WI38 (cell line): ENCODE measurements around the gene LCE1E.

ENCODE experiments used
- H3K4me3 ChIP-seq: 2 replicates; pipeline ENCODE4 v1.5.1; 2011; ENCODE audit warnings: low read depth, mild to moderate bottlenecking, control low read depth, low read length
- TF ChIP-seq, protein P1 (sequence below): IDR thresholded peaks from 2 replicates; pipeline ENCODE4 v1.5.1; 2012; ENCODE audit warnings: low read depth, mild to moderate bottlenecking, control low read depth, low read length

The LCE1E gene

GRCh38 chr1:152811671-152812070 is 25.6 kb downstream of the LCE1E start, which contains the start of gene LCE1B:
Gene LCE1B, plus strand, starts transcription at chr1:152811971. Its CDS starts 476 bp downstream, at chr1:152812447.
- TF ChIP-seq, protein P1, sequence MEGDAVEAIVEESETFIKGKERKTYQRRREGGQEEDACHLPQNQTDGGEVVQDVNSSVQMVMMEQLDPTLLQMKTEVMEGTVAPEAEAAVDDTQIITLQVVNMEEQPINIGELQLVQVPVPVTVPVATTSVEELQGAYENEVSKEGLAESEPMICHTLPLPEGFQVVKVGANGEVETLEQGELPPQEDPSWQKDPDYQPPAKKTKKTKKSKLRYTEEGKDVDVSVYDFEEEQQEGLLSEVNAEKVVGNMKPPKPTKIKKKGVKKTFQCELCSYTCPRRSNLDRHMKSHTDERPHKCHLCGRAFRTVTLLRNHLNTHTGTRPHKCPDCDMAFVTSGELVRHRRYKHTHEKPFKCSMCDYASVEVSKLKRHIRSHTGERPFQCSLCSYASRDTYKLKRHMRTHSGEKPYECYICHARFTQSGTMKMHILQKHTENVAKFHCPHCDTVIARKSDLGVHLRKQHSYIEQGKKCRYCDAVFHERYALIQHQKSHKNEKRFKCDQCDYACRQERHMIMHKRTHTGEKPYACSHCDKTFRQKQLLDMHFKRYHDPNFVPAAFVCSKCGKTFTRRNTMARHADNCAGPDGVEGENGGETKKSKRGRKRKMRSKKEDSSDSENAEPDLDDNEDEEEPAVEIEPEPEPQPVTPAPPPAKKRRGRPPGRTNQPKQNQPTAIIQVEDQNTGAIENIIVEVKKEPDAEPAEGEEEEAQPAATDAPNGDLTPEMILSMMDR, result no peak
- no peak within 1 kb of the TSS for H3K4me3 ChIP-seq

DNA sequence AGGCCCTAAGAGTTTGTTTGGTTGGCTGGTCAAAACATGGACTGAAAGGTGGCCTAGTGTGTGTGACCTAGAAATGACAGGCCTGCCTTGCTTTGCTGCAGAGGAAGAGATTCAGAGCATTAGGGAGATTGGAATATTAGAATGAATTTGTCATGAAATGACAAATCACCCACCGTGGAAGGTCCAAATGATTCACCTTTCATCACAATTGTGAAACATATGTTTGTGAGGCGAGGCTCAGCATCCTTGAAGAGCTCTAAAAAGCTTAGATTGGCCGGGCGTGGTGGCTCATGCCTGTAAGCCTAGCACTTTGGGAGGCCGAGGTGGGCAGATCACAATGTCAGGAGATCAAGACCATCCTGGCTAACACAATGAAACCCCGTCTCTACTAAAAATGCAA is 31.3 kb downstream of the LCE1E start:
- H3K4me3 ChIP-seq, result no peak overlapping the region
- TF ChIP-seq, protein P1, result no peak

GRCh38 chr1:152823294-152823693 is 37.2 kb downstream of the LCE1E start:
- TF ChIP-seq, protein P1, result no peak
- H3K4me3 ChIP-seq, result no peak overlapping the region

- TF ChIP-seq, protein P1, result no peak
Observed at GRCh38 chr1:152824964-152825363, 38.9 kb downstream of the LCE1E start.

GRCh38 chr1:152827173-152827572 is 41.1 kb downstream of the LCE1E start, which contains the start of gene LCE1A:
Gene LCE1A, plus strand, starts transcription at chr1:152827473. Its CDS starts 0 bp downstream, at chr1:152827473.
- TF ChIP-seq, protein P1, result no peak
- H3K4me3 ChIP-seq, result no peak within 1 kb of the TSS

More at GRCh38 chr1:152824964-152825363, 38.9 kb downstream of the LCE1E start:
- H3K4me3 ChIP-seq, result no peak overlapping the region

DNA sequence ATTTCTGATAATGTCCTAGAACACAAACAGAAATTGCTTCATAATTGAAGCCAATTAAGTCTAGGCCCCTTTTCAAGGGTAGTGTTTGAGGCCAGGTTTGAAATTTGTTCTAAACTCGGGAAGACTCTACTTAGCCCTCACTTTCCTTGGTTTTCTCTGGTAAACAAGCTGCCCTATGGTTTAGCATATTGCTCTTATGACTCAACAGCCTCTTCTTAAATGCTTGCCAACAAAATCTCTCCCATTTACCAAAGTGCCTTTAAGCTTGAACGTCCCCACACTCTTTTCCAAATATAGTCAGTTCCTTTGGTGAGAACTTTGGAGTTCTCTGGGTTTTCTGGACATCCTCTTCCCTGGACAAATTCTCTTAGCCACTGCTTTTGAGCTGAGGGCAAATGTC is 50.8 kb downstream of the LCE1E start:
- no peak overlapping the region for H3K4me3 ChIP-seq
- TF ChIP-seq, protein P1, result no peak
